Left lung (tissue), 10 donors: Measurements from ENCODE around the gene CCL13. TPM values are rescaled to one million over a fixed set of nuclear protein-coding genes. Genes with fewer than 3 reads are reported as not detected.

Experiments used
- ATAC-seq: fragments of 200-7000 bp; cut with Tn5 transposase; one replicate; pipeline ENCODE4 v1.9.1; 2020; ENCODE audit warnings: moderate library complexity
- DNase-seq, 4 donors: peaks; one replicate each; pipeline ENCODE4 v3.0.0-alpha.2; 2013 to 2020
- H3K27ac ChIP-seq, 2 donors: fragments of 200-600 bp; sonication (generic) in 1 of 2; one replicate each; pipeline versions ENCODE4 v1.5.0 to v1.8.0; 2020 to 2021
- H3K27me3 ChIP-seq, 2 donors: fragments of 200-600 bp; sonication (generic) in 1 of 2; one replicate each; pipeline versions ENCODE4 v1.5.0 to v1.8.0; 2020 to 2021
- H3K36me3 ChIP-seq, 2 donors: fragments of 200-600 bp; sonication (generic) in 1 of 2; one replicate each; pipeline versions ENCODE4 v1.5.0 to v1.8.0; 2020 to 2021
- H3K4me1 ChIP-seq, 2 donors: fragments of 200-600 bp; one replicate each; pipeline ENCODE4 v1.8.0; 2021
- H3K4me3 ChIP-seq, 2 donors: fragments of 200-600 bp; sonication (generic) in 1 of 2; one replicate each; pipeline versions ENCODE4 v1.5.0 to v1.8.0; 2020 to 2021; ENCODE audit warnings: mild to moderate bottlenecking in 1 of 2
- H3K9me3 ChIP-seq, 2 donors: fragments of 200-600 bp; sonication (generic) in 1 of 2; one replicate each; pipeline versions ENCODE4 v1.5.0 to v1.8.0; 2020 to 2021
- CTCF ChIP-seq, 2 donors: fragments of 200-600 bp; sonication (generic) in 1 of 2; IDR thresholded peaks; one replicate each; pipeline versions ENCODE4 v1.5.0 to v1.8.0; 2021; ENCODE audit warnings: antibody characterized with exemption in 2 of 2
- intact Hi-C, 2 donors: fragments of 100-400 bp; cut with DNase I; formaldehyde crosslinking; loops; one replicate each; pipeline versions ENCODE4 v1.11.2 to v1.14.2; 2022
- polyA plus RNA-seq, 6 donors: library from polyadenylated mRNA; unstranded; fragments of 120-200 nt; gene quantifications; one replicate each; pipeline ENCODE4 v1.2.1, GENCODE V29; 2013; ENCODE audit not compliant: insufficient read length in 6 of 6
- total RNA-seq, 2 donors: library from RNA; stranded (reverse); fragmentation: NEBNext Ultra II Directional; extraction: Animal tissue kit (Norgen Biotek cat#: 25700); gene quantifications; one replicate each; pipeline ENCODE4 v1.2.1, GENCODE V29; 2021
- donor health status: DM: no; HTN: yes; CAD: no.
- donor health status: DM: no; HTN: no; CAD: no.

CCL13 gene
- total and polyA plus RNA-seq, 8 donors, result 0.74 to 29.3 (median 1.6) TPM; not detected in 1

- no peak overlapping the region for H3K4me3 ChIP-seq
- DNase-seq (no peak), ATAC-seq (no peak)
- H3K4me1 ChIP-seq, result peaks cover 0 to 19% of the 10 kb centered on the region in 2 donors
- no peak for TF ChIP-seq CTCF (IDR thresholded peaks at IDR 0.05)
- no peaks in the 10 kb centered on the region for H3K36me3 ChIP-seq
- H3K9me3 ChIP-seq, result no peaks in the 10 kb centered on the region
- intact Hi-C loops, result no loop called here
- H3K27me3 ChIP-seq, result no peaks in the 10 kb centered on the region
- no peak overlapping the region for H3K27ac ChIP-seq
Measured at GRCh38 chr17:34379868-34380267, 23.6 kb downstream of the CCL13 start.

GRCh38 chr17:34382621-34383124 lies 26.4 kb downstream of the CCL13 start:
- ATAC-seq (no peak), DNase-seq (peak in 1 of 4 donors; percentile 15)
- Histone ChIP-seq H3K9me3 (no peaks in the 10 kb centered on the region), H3K4me3 (no peak overlapping the region), H3K27me3 (no peaks in the 10 kb centered on the region), H3K27ac (no peak overlapping the region), H3K4me1 (peaks cover 7 to 23% of the 10 kb centered on the region in 2 donors), H3K36me3 (no peaks in the 10 kb centered on the region)
- no peak for TF ChIP-seq CTCF (IDR thresholded peaks at IDR 0.05)
- intact Hi-C loops, result no loop called here

GRCh38 chr17:34383216-34383615 lies 26.9 kb downstream of the CCL13 start:
- peak in 1 of 4 donors; percentile 23 for DNase-seq
- ATAC-seq, result no peak
- Histone ChIP-seq H3K9me3 (no peaks in the 10 kb centered on the region), H3K27ac (no peak overlapping the region), H3K36me3 (no peaks in the 10 kb centered on the region), H3K27me3 (no peaks in the 10 kb centered on the region), H3K4me3 (no peak overlapping the region), H3K4me1 (peaks cover 7 to 21% of the 10 kb centered on the region in 2 donors)
- no peak for TF ChIP-seq CTCF (IDR thresholded peaks at IDR 0.05)
- intact Hi-C loops, result no loop called here

- intact Hi-C loops, result no loop called here
- Histone ChIP-seq H3K27ac (no peak overlapping the region), H3K9me3 (no peaks in the 10 kb centered on the region), H3K27me3 (no peaks in the 10 kb centered on the region), H3K4me3 (no peak overlapping the region), H3K4me1 (peaks cover 7 to 13% of the 10 kb centered on the region in 2 donors), H3K36me3 (no peaks in the 10 kb centered on the region)
- DNase-seq (no peak), ATAC-seq (no peak)
- no peak for TF ChIP-seq CTCF (IDR thresholded peaks at IDR 0.05)
Measured at GRCh38 chr17:34384271-34384670, 28.0 kb downstream of the CCL13 start.

- ATAC-seq, result no peak
- no peak overlapping the region for H3K4me3 ChIP-seq
- no peaks in the 10 kb centered on the region for H3K9me3 ChIP-seq
- H3K36me3 ChIP-seq, result no peaks in the 10 kb centered on the region
- no peak for TF ChIP-seq CTCF (IDR thresholded peaks at IDR 0.05)
- no peaks in the 10 kb centered on the region for H3K27me3 ChIP-seq
- no peak for DNase-seq
- H3K4me1 ChIP-seq, result peaks cover 7 to 13% of the 10 kb centered on the region in 2 donors
- H3K27ac ChIP-seq, result no peak overlapping the region
- intact Hi-C loops, result no loop called here
Measured at GRCh38 chr17:34384822-34385605, 28.7 kb downstream of the CCL13 start.
